Neural cell (in vitro differentiated cells): ENCODE measurements around the gene PDE7B. TPM values are rescaled to one million over a fixed set of nuclear protein-coding genes. Genes with fewer than 3 reads are reported as not detected.

Experiments
- H2AFZ ChIP-seq: fragments of 200-600, 300-800 bp; sonication (generic), shearing (Covaris generic); 2 replicates; pipeline ENCODE4 v1.6.0; 2014; ENCODE audit warnings: low read depth, mild to moderate bottlenecking, antibody characterized with exemption, low read length, moderate library complexity
- H3F3A ChIP-seq: fragments of 200-600 bp; shearing (Covaris generic); 2 replicates; pipeline ENCODE4 v1.6.1; 2016; ENCODE audit warnings: mild to moderate bottlenecking, moderate library complexity, mixed read lengths, antibody characterized with exemption, low read length; ENCODE audit not compliant: insufficient read depth, poor library complexity, severe bottlenecking
- H3K27ac ChIP-seq: fragments of 200-600, 300-800 bp; sonication (generic), shearing (Covaris generic); 2 replicates; pipeline ENCODE4 v1.5.1; 2014; ENCODE audit warnings: mild to moderate bottlenecking, low read length, moderate library complexity
- H3K27me3 ChIP-seq: fragments of 300-800, 200-600 bp; sonication (generic), shearing (Covaris generic); 2 replicates; pipeline ENCODE4 v1.6.0; 2014; ENCODE audit warnings: mild to moderate bottlenecking, low read depth, low read length, moderate library complexity; ENCODE audit not compliant: insufficient read depth
- H3K36me3 ChIP-seq: fragments of 300-800, 200-600 bp; sonication (generic), shearing (Covaris generic); 2 replicates; pipeline ENCODE4 v1.5.1; 2014; ENCODE audit warnings: mild to moderate bottlenecking, antibody characterized with exemption, low read length, moderate library complexity; ENCODE audit not compliant: insufficient read depth
- H3K4me2 ChIP-seq: fragments of 300-800, 200-600 bp; sonication (generic), shearing (Covaris generic); 2 replicates; pipeline ENCODE4 v1.6.0; 2014; ENCODE audit warnings: mild to moderate bottlenecking, low read length
- H3K4me3 ChIP-seq: fragments of 300-800, 200-600 bp; sonication (generic), shearing (Covaris generic); 2 replicates; pipeline ENCODE4 v1.5.1; 2014; ENCODE audit warnings: mild to moderate bottlenecking, low read length, moderate library complexity
- H3K79me2 ChIP-seq: fragments of 200-600 bp; shearing (Covaris generic); replicated peaks from 2 replicates; pipeline ENCODE4 v1.6.0; 2014; ENCODE audit warnings: mild to moderate bottlenecking, low read length, moderate library complexity; ENCODE audit not compliant: insufficient read depth
- H3K9ac ChIP-seq: fragments of 300-800, 200-600 bp; sonication (generic), shearing (Covaris generic); 2 replicates; pipeline ENCODE4 v1.6.1; 2016; ENCODE audit warnings: mild to moderate bottlenecking, low read length, mixed read lengths
- H3K9me2 ChIP-seq: fragments of 200-600 bp; shearing (Covaris generic); 2 replicates; pipeline ENCODE4 v1.6.1; 2016; ENCODE audit warnings: mild to moderate bottlenecking, low read length, mixed read lengths; ENCODE audit not compliant: insufficient read depth
- H3K9me3 ChIP-seq: fragments of 200-600, 300-800 bp; sonication (generic), shearing (Covaris generic); 2 replicates; pipeline ENCODE4 v1.6.1; 2016; ENCODE audit warnings: mild to moderate bottlenecking, mixed run types, low read length, moderate library complexity, mixed read lengths
- H4K20me1 ChIP-seq: fragments of 200-600 bp; shearing (Covaris generic); 2 replicates; pipeline ENCODE4 v1.6.1; 2016; ENCODE audit warnings: mild to moderate bottlenecking, mixed run types; ENCODE audit not compliant: insufficient read depth
- EP300 ChIP-seq: fragments of 450-650 bp; conservative IDR thresholded peaks from 2 replicates; pipeline ENCODE4 v1.6.1; 2014; ENCODE audit warnings: antibody characterized with exemption, mild to moderate bottlenecking, moderate library complexity; ENCODE audit not compliant: poor library complexity, severe bottlenecking
- EZH2 ChIP-seq: fragments of 200-600, 300-800 bp; shearing (Covaris generic), sonication (generic); IDR thresholded peaks from 2 replicates; pipeline ENCODE4 v1.6.1; 2014; ENCODE audit warnings: antibody characterized with exemption, low read length, borderline replicate concordance, mild to moderate bottlenecking; ENCODE audit not compliant: insufficient read depth, poor library complexity, severe bottlenecking
- MXI1 ChIP-seq: fragments of 450-650 bp; conservative IDR thresholded peaks from 2 replicates; pipeline ENCODE4 v1.6.1; 2014; ENCODE audit warnings: antibody characterized with exemption, mild to moderate bottlenecking; ENCODE audit not compliant: poor library complexity, severe bottlenecking
- POLR2AphosphoS5 ChIP-seq: IDR thresholded peaks from 2 replicates; pipeline ENCODE4 v1.6.1; 2012
- RAD21 ChIP-seq: fragments of 450-650 bp; conservative IDR thresholded peaks from 2 replicates; pipeline ENCODE4 v1.6.1; 2014; ENCODE audit warnings: antibody characterized with exemption, mild to moderate bottlenecking, moderate library complexity
- SMC3 ChIP-seq: fragments of 450-650 bp; conservative IDR thresholded peaks from 2 replicates; pipeline ENCODE4 v1.6.1; 2014; ENCODE audit warnings: antibody characterized with exemption, mild to moderate bottlenecking, moderate library complexity; ENCODE audit not compliant: poor library complexity
- TAF1 ChIP-seq: IDR thresholded peaks from 2 replicates; pipeline ENCODE4 v1.6.1; 2012; ENCODE audit warnings: low read depth
- polyA plus RNA-seq: library from polyadenylated mRNA; depleted of rRNA; stranded (reverse); fragments of >200 nt; gene quantifications from 2 replicates; pipeline ENCODE4 v1.2.3, GENCODE V29; 2014
- TF ChIP-seq, protein P1 (sequence below): IDR thresholded peaks from 2 replicates; pipeline ENCODE4 v1.6.1; 2012; ENCODE audit warnings: borderline replicate concordance
- TF ChIP-seq, protein P2 (sequence below): fragments of 450-650 bp; IDR thresholded peaks from 2 replicates; pipeline ENCODE4 v1.5.1; 2014; ENCODE audit warnings: antibody characterized with exemption, mild to moderate bottlenecking, moderate library complexity; ENCODE audit not compliant: poor library complexity, severe bottlenecking

The PDE7B gene
- polyA plus RNA-seq, 1 donor from 2014 or later, result 5.9 TPM

DNA sequence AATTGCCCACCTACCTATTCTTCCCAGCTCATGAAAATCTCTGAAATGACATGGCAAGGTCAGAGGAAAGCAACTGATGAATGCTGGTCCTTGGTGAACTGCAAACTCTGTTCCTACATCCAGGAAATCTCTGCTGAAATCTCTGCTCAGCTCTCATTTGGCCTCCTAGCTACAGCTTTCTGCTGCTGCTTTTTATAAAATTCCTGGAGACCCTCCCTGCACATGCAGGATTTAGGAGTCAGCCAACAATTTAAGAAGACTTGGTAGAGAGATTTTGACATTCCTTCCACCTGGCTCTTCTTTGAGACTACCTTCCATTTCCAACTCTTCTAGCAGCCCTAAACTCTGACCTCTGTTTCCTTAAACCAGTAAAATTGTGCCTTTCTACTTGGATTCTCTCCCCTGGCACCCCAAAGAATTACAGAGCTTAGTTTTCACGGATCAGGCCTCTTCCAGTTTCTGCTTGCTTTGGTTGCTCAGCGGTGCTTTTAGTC, 55.5 kb downstream of the PDE7B start:
- no peaks in the 10 kb centered on the region for H3K27me3 ChIP-seq
- no peak for TF ChIP-seq EP300
- TF ChIP-seq, protein P1, sequence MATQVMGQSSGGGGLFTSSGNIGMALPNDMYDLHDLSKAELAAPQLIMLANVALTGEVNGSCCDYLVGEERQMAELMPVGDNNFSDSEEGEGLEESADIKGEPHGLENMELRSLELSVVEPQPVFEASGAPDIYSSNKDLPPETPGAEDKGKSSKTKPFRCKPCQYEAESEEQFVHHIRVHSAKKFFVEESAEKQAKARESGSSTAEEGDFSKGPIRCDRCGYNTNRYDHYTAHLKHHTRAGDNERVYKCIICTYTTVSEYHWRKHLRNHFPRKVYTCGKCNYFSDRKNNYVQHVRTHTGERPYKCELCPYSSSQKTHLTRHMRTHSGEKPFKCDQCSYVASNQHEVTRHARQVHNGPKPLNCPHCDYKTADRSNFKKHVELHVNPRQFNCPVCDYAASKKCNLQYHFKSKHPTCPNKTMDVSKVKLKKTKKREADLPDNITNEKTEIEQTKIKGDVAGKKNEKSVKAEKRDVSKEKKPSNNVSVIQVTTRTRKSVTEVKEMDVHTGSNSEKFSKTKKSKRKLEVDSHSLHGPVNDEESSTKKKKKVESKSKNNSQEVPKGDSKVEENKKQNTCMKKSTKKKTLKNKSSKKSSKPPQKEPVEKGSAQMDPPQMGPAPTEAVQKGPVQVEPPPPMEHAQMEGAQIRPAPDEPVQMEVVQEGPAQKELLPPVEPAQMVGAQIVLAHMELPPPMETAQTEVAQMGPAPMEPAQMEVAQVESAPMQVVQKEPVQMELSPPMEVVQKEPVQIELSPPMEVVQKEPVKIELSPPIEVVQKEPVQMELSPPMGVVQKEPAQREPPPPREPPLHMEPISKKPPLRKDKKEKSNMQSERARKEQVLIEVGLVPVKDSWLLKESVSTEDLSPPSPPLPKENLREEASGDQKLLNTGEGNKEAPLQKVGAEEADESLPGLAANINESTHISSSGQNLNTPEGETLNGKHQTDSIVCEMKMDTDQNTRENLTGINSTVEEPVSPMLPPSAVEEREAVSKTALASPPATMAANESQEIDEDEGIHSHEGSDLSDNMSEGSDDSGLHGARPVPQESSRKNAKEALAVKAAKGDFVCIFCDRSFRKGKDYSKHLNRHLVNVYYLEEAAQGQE, result no peak
- TF ChIP-seq, protein P2, sequence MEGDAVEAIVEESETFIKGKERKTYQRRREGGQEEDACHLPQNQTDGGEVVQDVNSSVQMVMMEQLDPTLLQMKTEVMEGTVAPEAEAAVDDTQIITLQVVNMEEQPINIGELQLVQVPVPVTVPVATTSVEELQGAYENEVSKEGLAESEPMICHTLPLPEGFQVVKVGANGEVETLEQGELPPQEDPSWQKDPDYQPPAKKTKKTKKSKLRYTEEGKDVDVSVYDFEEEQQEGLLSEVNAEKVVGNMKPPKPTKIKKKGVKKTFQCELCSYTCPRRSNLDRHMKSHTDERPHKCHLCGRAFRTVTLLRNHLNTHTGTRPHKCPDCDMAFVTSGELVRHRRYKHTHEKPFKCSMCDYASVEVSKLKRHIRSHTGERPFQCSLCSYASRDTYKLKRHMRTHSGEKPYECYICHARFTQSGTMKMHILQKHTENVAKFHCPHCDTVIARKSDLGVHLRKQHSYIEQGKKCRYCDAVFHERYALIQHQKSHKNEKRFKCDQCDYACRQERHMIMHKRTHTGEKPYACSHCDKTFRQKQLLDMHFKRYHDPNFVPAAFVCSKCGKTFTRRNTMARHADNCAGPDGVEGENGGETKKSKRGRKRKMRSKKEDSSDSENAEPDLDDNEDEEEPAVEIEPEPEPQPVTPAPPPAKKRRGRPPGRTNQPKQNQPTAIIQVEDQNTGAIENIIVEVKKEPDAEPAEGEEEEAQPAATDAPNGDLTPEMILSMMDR, result no peak
- no peak for TF ChIP-seq TAF1
- no peak for TF ChIP-seq EZH2
- TF ChIP-seq RAD21, result no peak
- no peak for TF ChIP-seq MXI1
- TF ChIP-seq POLR2AphosphoS5, result no peak
- no peak for TF ChIP-seq SMC3
- no peak overlapping the region for H3K4me3 ChIP-seq
- no peaks in the 10 kb centered on the region for H3K79me2 ChIP-seq
- no peaks in the 10 kb centered on the region for H4K20me1 ChIP-seq
- no peaks in the 10 kb centered on the region for H3K9me3 ChIP-seq
- no peak overlapping the region for H3K4me2 ChIP-seq
- no peaks in the 10 kb centered on the region for H3K9me2 ChIP-seq
- H3K9ac ChIP-seq, result no peak overlapping the region
- no peaks in the 10 kb centered on the region for H3K36me3 ChIP-seq
- H3F3A ChIP-seq, result no peaks in the 10 kb centered on the region
- no peak overlapping the region for H2AFZ ChIP-seq
- H3K27ac ChIP-seq, result no peak overlapping the region

DNA sequence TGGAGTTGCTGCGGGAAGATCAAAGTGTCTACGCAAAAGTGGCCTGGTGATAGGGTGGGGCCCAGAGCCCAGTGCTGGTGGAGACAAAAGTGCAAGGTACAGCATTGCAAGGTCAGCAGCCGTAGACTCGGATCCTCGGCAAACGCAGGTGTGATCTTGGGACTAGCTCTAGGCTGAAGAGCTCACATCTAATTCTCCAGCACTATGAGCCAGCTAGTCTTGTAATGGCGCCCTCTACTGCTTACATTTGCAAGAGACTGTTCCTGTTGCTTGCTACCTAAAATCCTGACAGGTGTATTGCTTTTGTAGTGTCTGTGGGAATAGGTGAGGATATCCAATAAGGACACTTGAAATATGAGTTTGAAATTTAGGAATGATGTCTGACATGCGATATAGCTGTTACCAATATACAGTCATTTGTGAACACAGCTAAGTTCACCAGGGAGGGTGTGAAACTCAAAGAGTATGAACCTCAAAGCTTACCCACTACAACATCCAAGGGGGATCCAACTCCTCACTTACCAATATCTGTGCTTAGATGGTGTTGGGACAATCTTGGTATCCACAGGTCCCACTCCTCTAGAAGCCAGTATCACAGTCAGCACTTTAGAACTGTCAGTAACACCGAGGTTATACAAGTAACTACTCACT, 58.4 kb downstream of the PDE7B start:
- Histone ChIP-seq H3K27ac (no peak overlapping the region), H3K9ac (no peak overlapping the region), H3K9me3 (no peaks in the 10 kb centered on the region), H3K9me2 (no peaks in the 10 kb centered on the region), H3K36me3 (no peaks in the 10 kb centered on the region), H3K27me3 (no peaks in the 10 kb centered on the region), H2AFZ (no peak overlapping the region), H4K20me1 (no peaks in the 10 kb centered on the region), H3K4me2 (no peak overlapping the region), H3F3A (no peaks in the 10 kb centered on the region), H3K79me2 (no peaks in the 10 kb centered on the region), H3K4me3 (no peak overlapping the region)
- TF ChIP-seq RAD21, result no peak
- TF ChIP-seq SMC3, result no peak
- TF ChIP-seq EZH2, result no peak
- TF ChIP-seq, protein P2, result no peak
- TF ChIP-seq EP300, result no peak
